CD1c-positive myeloid dendritic cell (primary cell): ENCODE measurements around the gene PIK3R4.

Experiments
- DNase-seq: peaks from one replicate; pipeline ENCODE4 v3.0.0-alpha.2; 2016; ENCODE audit errors: extremely low spot score

Gene PIK3R4

DNA sequence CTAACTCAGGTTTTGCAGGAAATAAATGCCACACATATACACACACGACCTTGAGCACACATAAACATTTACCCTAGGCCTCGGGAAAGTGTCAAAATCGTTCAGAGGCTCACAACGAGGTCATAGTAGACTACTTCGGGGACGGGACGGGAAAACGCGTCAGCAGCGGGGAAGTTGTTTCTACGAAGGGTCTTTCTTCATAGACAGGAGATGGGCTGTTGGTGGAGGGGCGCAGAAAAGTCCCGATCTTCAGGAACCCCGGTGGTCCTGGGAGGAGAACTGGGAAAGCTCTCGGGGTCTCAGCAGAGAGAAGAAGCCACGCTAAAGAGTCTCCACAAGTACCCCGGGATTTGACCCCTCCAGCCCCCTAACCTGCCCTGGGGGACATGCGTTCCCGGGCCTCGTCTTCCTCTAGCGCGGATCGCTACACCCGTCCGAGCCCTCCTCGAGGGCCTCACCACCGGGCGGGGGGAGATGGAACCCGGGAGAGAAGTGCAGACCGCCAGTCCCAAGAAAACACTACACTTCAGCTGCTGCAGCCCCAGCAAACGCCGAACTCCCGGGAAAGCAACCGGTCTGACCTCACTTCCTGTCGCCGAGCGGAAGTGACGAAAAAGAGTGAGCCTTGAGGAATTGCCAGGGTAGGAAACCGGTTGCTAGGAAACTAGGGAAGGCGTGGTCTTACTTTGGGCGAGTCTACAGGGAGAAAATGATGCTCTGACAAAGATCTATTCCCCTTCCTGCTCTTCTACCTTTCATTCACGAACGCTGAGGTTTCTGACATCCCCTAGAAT lies at the start of gene PIK3R4:
PIK3R4 (minus strand) TSS at position 584 of the 794 bp plus-strand sequence. CDS start 1,611 bp downstream, outside the sequence.
- DNase-seq: peak; percentile 99

- no peak for DNase-seq
Observed at GRCh38 chr3:130795396-130795795, 48.8 kb upstream of the PIK3R4 start.

- DNase-seq: no peak
Observed at GRCh38 chr3:130792246-130792645, 45.6 kb upstream of the PIK3R4 start.

GRCh38 chr3:130789782-130790322 lies 43.2 kb upstream of the PIK3R4 start:
- no peak for DNase-seq

GRCh38 chr3:130787422-130788068 lies 40.9 kb upstream of the PIK3R4 start:
- no peak for DNase-seq

- DNase-seq: no peak
Observed at GRCh38 chr3:130786306-130786705, 39.7 kb upstream of the PIK3R4 start.

DNA sequence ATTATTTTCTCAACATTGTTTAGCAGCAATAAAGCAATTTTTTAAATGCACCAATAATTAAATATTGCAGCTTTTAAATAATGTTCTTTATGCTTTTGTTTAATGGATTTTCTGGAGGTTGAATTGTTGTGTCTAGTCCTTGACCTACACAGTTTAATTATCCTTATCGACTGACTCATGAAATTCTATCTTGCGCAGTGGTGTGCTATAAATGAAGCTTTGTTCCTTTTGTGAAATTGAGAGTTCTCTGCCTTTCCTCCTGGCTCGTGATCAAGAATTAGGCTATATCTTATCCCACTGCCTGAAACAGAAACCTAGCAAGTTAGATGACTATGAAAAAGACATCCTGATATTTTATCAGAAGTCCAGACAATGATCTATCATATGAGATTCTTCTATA lies 37.0 kb upstream of the PIK3R4 start:
- DNase-seq: no peak

- no peak for DNase-seq
Observed at GRCh38 chr3:130779486-130779885, 32.9 kb upstream of the PIK3R4 start.

GRCh38 chr3:130779031-130779430 lies 32.4 kb upstream of the PIK3R4 start:
- no peak for DNase-seq

DNA sequence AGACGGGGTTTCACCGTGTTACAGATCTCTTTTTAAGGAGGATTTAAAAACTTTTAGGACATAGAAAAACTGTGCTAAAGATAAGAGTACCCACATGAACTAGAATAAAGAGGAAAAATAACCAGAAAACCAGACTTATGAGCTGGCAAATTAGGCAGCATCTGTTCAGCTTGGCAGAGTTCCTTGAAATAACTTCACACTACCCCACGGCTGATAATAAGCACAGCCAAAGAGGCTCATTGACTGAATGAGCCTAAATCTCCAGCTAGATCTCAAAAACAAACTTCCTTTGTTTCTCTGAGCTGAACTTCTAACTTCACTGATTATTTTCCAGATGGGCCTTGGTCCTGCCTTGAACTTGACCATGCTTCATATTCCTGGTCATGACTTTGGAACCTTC lies 26.7 kb upstream of the PIK3R4 start:
- no peak for DNase-seq

DNA sequence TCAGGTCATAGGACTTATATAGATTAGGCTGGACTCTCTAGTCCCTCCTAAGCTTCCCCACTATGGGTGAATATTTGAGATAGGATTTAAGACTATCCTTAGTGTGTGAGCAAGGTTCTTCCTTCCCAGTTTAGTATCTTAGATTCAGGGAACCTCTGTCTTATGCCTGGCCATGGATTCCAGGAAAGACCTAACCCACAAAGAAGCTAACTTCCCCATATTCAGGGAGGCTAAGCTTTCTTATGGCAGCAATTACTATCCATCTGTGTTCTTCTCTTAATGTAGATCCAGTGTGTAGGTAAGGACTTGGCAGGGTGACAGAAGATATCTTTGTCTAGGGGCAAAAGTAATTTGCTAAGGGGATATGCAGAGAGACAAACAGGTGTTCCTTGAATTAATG lies 25.5 kb upstream of the PIK3R4 start:
- peak; percentile 2 for DNase-seq

DNA sequence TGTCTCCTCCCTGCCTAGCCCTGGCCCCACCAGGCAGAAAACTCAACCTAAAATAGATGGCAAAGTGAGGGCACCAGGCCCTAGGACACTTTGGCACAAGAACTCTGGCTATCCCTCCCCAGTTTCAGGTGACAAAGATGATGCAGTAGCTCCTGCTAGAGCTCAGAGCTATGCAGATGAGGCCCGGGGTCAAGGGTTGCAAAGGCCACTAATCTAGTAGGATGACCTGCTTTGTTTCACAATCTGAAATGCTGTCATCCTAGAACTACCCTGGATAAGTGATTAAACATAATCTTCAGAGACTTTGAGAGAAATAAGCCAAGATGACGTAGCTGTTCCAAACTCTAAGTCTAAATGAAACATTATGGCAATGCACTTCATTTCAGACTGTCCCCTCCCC lies 24.0 kb upstream of the PIK3R4 start:
- DNase-seq: no peak

DNA sequence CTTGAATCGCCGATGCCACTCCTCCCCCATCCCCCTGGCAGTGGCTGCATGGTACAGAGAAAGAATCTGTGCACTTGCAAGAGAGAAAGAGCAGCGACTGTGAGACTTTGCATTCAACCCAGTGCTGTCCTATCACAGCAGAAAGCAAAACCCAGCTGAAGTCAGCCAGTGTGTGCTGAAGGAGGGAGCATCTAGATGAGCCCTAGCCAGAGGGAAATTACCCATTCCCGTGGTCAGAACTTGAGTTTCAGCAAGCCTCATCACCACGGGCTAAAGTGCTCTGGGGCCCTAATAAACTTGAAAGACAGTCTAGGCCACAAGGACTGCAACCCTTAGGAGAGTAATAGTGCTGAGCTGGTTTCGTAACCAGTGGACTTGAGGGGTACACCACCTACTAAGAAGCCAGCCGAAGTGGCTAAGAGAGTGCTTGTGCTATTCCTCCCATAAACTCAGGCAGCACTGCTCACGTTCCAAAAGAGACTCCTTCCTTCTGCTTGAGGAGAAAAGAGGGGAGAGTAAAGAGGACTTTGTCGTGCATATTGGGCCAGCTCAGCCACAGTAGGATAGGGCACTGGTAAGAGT lies 15.2 kb upstream of the PIK3R4 start:
- DNase-seq: no peak

DNA sequence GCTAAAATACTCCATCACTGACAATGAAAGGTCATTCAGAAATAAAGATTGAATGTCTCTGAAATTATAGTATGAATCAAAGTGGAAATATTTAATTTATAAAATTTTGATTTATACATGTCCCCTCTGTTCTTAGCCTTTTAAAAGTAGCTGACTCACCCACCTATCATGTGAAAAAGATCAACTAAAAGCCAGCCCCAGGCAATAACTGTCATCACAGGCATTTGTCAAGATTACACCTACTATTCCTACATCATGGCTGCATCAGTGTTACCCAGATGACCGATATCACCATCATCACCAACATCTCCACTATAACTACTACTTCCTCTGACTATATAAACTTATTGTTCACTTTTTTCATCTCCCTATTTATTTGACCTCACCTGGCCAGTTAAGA lies 14.3 kb upstream of the PIK3R4 start:
- no peak for DNase-seq

- peak; percentile 75 for DNase-seq
Observed at GRCh38 chr3:130759692-130760338, 13.2 kb upstream of the PIK3R4 start.

- no peak for DNase-seq
Observed at GRCh38 chr3:130758624-130759369, 12.2 kb upstream of the PIK3R4 start.

- DNase-seq: no peak
Observed at GRCh38 chr3:130757611-130758150, 11.1 kb upstream of the PIK3R4 start.

DNA sequence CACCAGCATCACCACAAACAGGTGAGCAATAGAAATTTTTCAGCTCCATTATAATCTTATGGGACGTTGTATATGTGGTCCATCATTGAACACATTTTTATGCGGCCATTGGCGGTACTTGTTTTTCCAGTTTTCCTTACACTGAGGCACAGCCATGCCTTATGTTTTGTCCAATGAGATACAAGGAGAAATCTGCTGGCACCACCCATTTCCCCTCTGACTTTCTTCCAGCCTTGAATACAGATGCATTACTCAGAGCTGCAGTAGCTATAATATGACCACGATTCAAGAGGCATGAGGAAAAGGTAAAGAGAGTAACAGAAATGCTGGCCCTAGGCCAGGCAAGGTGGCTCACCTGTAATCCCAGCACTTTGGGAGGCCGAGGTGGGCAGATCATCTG lies 9.0 kb upstream of the PIK3R4 start:
- no peak for DNase-seq

DNA sequence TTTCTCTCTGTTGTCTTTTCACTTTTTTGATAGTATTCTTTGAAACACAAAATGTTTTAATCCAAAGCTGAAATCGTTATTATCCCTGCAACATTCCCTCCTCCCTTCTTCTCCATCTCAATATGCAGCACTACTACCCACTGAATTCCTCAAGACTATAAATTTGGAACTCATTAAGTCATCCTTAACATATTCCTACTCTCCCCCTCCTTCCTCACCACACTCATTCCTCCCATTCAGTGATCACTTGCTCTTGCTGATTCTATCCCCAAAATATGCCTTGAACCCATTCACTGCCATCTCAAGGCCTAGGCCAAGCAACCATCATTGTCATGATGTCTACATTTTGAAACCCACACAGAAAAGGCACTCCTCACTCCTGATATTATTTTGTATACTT lies 2.4 kb upstream of the PIK3R4 start:
- no peak for DNase-seq

- DNase-seq: no peak
Observed at GRCh38 chr3:130748467-130748861, 1.8 kb upstream of the PIK3R4 start.

DNA sequence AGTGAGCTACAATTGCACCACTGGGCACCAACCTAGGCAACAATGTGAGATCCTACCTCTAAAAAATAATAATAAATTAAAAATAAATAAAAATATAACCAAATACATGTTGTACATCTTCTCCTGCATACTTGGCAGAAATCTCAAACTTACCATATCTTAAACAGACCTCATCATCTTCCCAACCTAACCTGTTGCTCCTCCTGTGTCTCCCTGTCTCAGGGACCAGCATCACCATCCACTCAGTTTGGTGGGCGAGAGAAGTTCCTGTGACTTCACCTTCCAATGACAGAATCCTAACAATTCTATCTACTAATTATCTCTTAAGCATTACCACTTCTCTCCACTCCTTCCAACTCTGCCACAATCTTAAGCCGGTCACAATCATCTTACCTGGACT lies 3.3 kb downstream of the PIK3R4 start:
- no peak for DNase-seq
